H1 (cell line): ENCODE measurements around the gene TCHP. TPM values are rescaled to one million over a fixed set of nuclear protein-coding genes. Genes with fewer than 3 reads are reported as not detected.

ENCODE experiments used
- CTCF ChIA-PET: fragments of 300-600 bp; sonication (Branson Sonifier 250); formaldehyde crosslinking; loops from one replicate; lab custom pipeline; 2021; ENCODE audit not compliant: partially characterized antibody; lab: Charles Lee
- POLR2A ChIA-PET: fragments of 300-600 bp; sonication (Branson Sonifier 250); formaldehyde crosslinking; loops from one replicate; lab custom pipeline; 2021; ENCODE audit warnings: inconsistent platforms; ENCODE audit not compliant: partially characterized antibody; lab: Charles Lee
- DNase-seq, 2 experiments: peaks; one replicate each; pipeline versions ENCODE4 v3.0.0 to v3.0.0-alpha.2; 2010 to 2022; ENCODE audit warnings: low spot score in 2 of 2, low read depth in 1 of 2, mixed read lengths in 1 of 2
- FAIRE-seq: peaks from 2 replicates; lab custom pipeline; 2011; peaks lifted over from hg19 to GRCh38; lab: Jason Lieb, UNC
- H2AFZ ChIP-seq: 2 replicates; pipeline ENCODE4 v1.8.1; 2012; ENCODE audit warnings: low read length, inconsistent platforms
- H2AK5ac ChIP-seq: 2 replicates; pipeline ENCODE4 v1.6.1; 2013; ENCODE audit warnings: low read depth, low read length
- H2BK120ac ChIP-seq: replicated peaks from 2 replicates; pipeline ENCODE3; 2013; ENCODE audit warnings: low read depth, low read length, inconsistent platforms
- H2BK12ac ChIP-seq: 2 replicates; pipeline ENCODE4 v1.6.1; 2013; ENCODE audit warnings: low read depth, low read length
- H2BK15ac ChIP-seq: 2 replicates; pipeline ENCODE4 v1.6.1; 2013; ENCODE audit warnings: low read length
- H2BK20ac ChIP-seq: 2 replicates; pipeline ENCODE4 v1.6.1; 2013; ENCODE audit warnings: low read length
- H2BK5ac ChIP-seq: 2 replicates; pipeline ENCODE4 v1.6.1; 2013; ENCODE audit warnings: low read depth, low read length
- H3K14ac ChIP-seq: 2 replicates; pipeline ENCODE4 v1.6.1; 2013; ENCODE audit warnings: inconsistent platforms; ENCODE audit not compliant: insufficient read length
- H3K18ac ChIP-seq: 2 replicates; pipeline ENCODE4 v1.6.1; 2013; ENCODE audit warnings: low read length; ENCODE audit errors: extremely low read depth
- H3K23ac ChIP-seq: 2 replicates; pipeline ENCODE4 v1.6.1; 2013; ENCODE audit warnings: inconsistent platforms; ENCODE audit not compliant: insufficient read length
- H3K23me2 ChIP-seq: 2 replicates; pipeline ENCODE4 v1.6.1; 2013; ENCODE audit warnings: low read depth, low read length
- H3K27ac ChIP-seq: 2 replicates; pipeline ENCODE4 v1.6.1; 2011; ENCODE audit warnings: low read depth, low read length, inconsistent platforms
- H3K27me3 ChIP-seq, 4 experiments: replicated peaks in 1 of 4; 1 replicate in 1 of 4; 2 replicates in 3 of 4; pipeline versions ENCODE4 v1.6.1 to v1.8.1; 2011 to 2013; ENCODE audit warnings: low read length in 3 of 4, mild to moderate bottlenecking in 3 of 4, inconsistent platforms in 2 of 4, mixed read lengths in 2 of 4, moderate library complexity in 1 of 4; ENCODE audit not compliant: control insufficient read depth in 3 of 4, insufficient read depth in 3 of 4; ENCODE audit errors: extremely low read depth in 1 of 4
- H3K36me3 ChIP-seq, 4 experiments: 2 replicates each; pipeline versions ENCODE4 v1.6.1 to v1.8.1; 2011 to 2013; ENCODE audit warnings: mild to moderate bottlenecking in 4 of 4, low read length in 3 of 4, moderate library complexity in 2 of 4, control low read depth in 1 of 4, inconsistent platforms in 1 of 4; ENCODE audit not compliant: insufficient read depth in 4 of 4, control insufficient read depth in 2 of 4
- H3K4ac ChIP-seq: replicated peaks from 2 replicates; pipeline ENCODE3; 2013; ENCODE audit warnings: low read length, low read depth, mixed read lengths, inconsistent platforms; ENCODE audit not compliant: insufficient read length
- H3K4me1 ChIP-seq, 4 experiments: replicated peaks in 1 of 4; 1 replicate in 1 of 4; 2 replicates in 3 of 4; pipeline versions ENCODE4 v1.6.1 to v1.8.1; 2011 to 2013; ENCODE audit warnings: low read length in 3 of 4, inconsistent platforms in 2 of 4, mixed read lengths in 1 of 4; ENCODE audit not compliant: insufficient read depth in 4 of 4, control insufficient read depth in 3 of 4
- H3K4me2 ChIP-seq, 2 experiments: 2 replicates each; pipeline versions ENCODE4 v1.6.1 to v1.8.1; 2011 to 2013; ENCODE audit warnings: low read depth in 2 of 2, low read length in 2 of 2, control low read depth in 1 of 2, inconsistent platforms in 1 of 2, mild to moderate bottlenecking in 1 of 2; ENCODE audit not compliant: insufficient read depth in 1 of 2
- H3K4me3 ChIP-seq, 4 experiments: fragments of 200-600, 300-600 bp in 1 of 4; sonication (generic), shearing (Covaris generic), sonication (Bioruptor Twin) in 1 of 4; 2 replicates each; pipeline versions ENCODE4 v1.5.1 to v1.8.1; 2011 to 2016; ENCODE audit warnings: low read length in 4 of 4, low read depth in 3 of 4, control low read depth in 2 of 4, inconsistent platforms in 2 of 4, mild to moderate bottlenecking in 2 of 4, mixed read lengths in 1 of 4, moderate library complexity in 1 of 4; ENCODE audit not compliant: insufficient read depth in 2 of 4; ENCODE audit errors: extremely low read depth in 1 of 4
- H3K56ac ChIP-seq: replicated peaks from 2 replicates; pipeline ENCODE3; 2013; ENCODE audit warnings: low read depth, mild to moderate bottlenecking, mixed read lengths, low read length, inconsistent platforms; ENCODE audit not compliant: insufficient read length
- H3K79me1 ChIP-seq: 2 replicates; pipeline ENCODE4 v1.6.1; 2013; ENCODE audit warnings: low read depth, low read length, control low read depth
- H3K79me2 ChIP-seq, 2 experiments: 2 replicates each; pipeline versions ENCODE4 v1.6.1 to v1.8.1; 2012 to 2013; ENCODE audit warnings: low read length in 2 of 2, mild to moderate bottlenecking in 2 of 2, inconsistent platforms in 1 of 2; ENCODE audit not compliant: insufficient read depth in 2 of 2, control insufficient read depth in 1 of 2
- H3K9ac ChIP-seq, 4 experiments: replicated peaks in 1 of 4; 1 replicate in 1 of 4; 2 replicates in 3 of 4; pipeline versions ENCODE4 v1.6.1 to v1.8.1; 2011 to 2013; ENCODE audit warnings: low read depth in 3 of 4, low read length in 3 of 4, control low read depth in 2 of 4, mild to moderate bottlenecking in 2 of 4, moderate library complexity in 2 of 4, inconsistent platforms in 1 of 4; ENCODE audit errors: extremely low read depth in 1 of 4
- H3K9me3 ChIP-seq, 2 experiments: 2 replicates each; pipeline versions ENCODE4 v1.6.1 to v1.8.1; 2012 to 2013; ENCODE audit warnings: mild to moderate bottlenecking in 2 of 2, moderate library complexity in 2 of 2, control low read depth in 1 of 2, inconsistent platforms in 1 of 2, low read depth in 1 of 2, low read length in 1 of 2, mixed read lengths in 1 of 2; ENCODE audit not compliant: insufficient read depth in 2 of 2
- H4K20me1 ChIP-seq, 2 experiments: replicated peaks in 1 of 2; 2 replicates each; pipeline versions ENCODE3 to v1.8.1; 2011 to 2013; ENCODE audit warnings: inconsistent platforms in 2 of 2, low read length in 2 of 2, mild to moderate bottlenecking in 1 of 2; ENCODE audit not compliant: insufficient read depth in 2 of 2, control insufficient read depth in 1 of 2
- H4K5ac ChIP-seq: 2 replicates; pipeline ENCODE4 v1.6.1; 2013; ENCODE audit warnings: low read length, low read depth, mixed read lengths, inconsistent platforms; ENCODE audit not compliant: insufficient read length
- H4K8ac ChIP-seq: 2 replicates; pipeline ENCODE4 v1.8.0; 2013; ENCODE audit warnings: mild to moderate bottlenecking, moderate library complexity, low read length, inconsistent platforms; ENCODE audit not compliant: insufficient read depth; ENCODE audit errors: extremely low read depth
- H4K91ac ChIP-seq: replicated peaks from 2 replicates; pipeline ENCODE3; 2013; ENCODE audit warnings: low read length, mixed read lengths, inconsistent platforms; ENCODE audit not compliant: insufficient read length
- CBX8 ChIP-seq: fragments of 300-800, 300-1000 bp; sonication (generic); IDR thresholded peaks from 2 replicates; pipeline ENCODE4 v1.7.1; 2016; ENCODE audit warnings: low read depth, low read length, borderline replicate concordance
- KDM1A ChIP-seq: fragments of 200-600, 300-600 bp; sonication (generic); IDR thresholded peaks from 2 replicates; pipeline ENCODE4 v1.7.1; 2016; ENCODE audit warnings: mild to moderate bottlenecking, low read length, borderline replicate concordance
- KDM4A ChIP-seq: IDR thresholded peaks from one replicate; pipeline ENCODE4 v1.7.1; 2012; ENCODE audit warnings: low read depth, mild to moderate bottlenecking, moderate library complexity, low read length, inconsistent platforms; ENCODE audit not compliant: severe bottlenecking
- NRF1 ChIP-seq: IDR thresholded peaks from 2 replicates; pipeline ENCODE4 v1.6.1; 2011; ENCODE audit warnings: mild to moderate bottlenecking, low read depth, low read length, improper control_type of control experiment
- SIX5 ChIP-seq: IDR thresholded peaks from 2 replicates; pipeline ENCODE4 v1.6.1; 2011; ENCODE audit warnings: mild to moderate bottlenecking, low read depth, low read length
- SUZ12 ChIP-seq: fragments of 200-600 bp; sonication (generic); IDR thresholded peaks from 2 replicates; pipeline ENCODE4 v1.6.1; 2012; ENCODE audit warnings: mild to moderate bottlenecking, inconsistent platforms, low read length, moderate library complexity, mixed read lengths
- USF2 ChIP-seq: IDR thresholded peaks from 2 replicates; pipeline ENCODE4 v1.6.1; 2011; ENCODE audit warnings: low read length, improper control_type of control experiment
- YY1 ChIP-seq: IDR thresholded peaks from 2 replicates; pipeline ENCODE4 v1.6.1; 2011; ENCODE audit warnings: low read depth, mild to moderate bottlenecking, low read length
- WGBS, 2 experiments: shearing (Covaris generic) in 1 of 2; methylation state at CpG; one replicate each; pipeline versions ENCODE4 v1.1.6 to v1.1.7; 2013 to 2015; ENCODE audit warnings: low lambda C conversion rate in 2 of 2, mixed read lengths in 2 of 2, inconsistent platforms in 1 of 2, low coverage in 1 of 2, missing lambda C conversion rate in 1 of 2; ENCODE audit not compliant: insufficient replicate concordance in 2 of 2, insufficient coverage in 1 of 2, insufficient read length in 1 of 2; ENCODE audit errors: extremely low coverage in 1 of 2, missing lambda C conversion rate in 1 of 2; 5-methylcytosine and 5-hydroxymethylcytosine counted together
- polyA plus RNA-seq, 7 experiments: library from polyadenylated mRNA; depleted of rRNA in 3 of 7; stranded (reverse) in 5 of 7; unstranded in 2 of 7; fragments of >200 nt in 5 of 7; fragments of 200-250 nt in 2 of 7; gene quantifications; 1 replicate in 5 of 7; 2 replicates in 1 of 7; 4 replicates in 1 of 7; pipeline versions ENCODE4 v1.2.1 to v1.2.3, GENCODE V29; 2011 to 2013; ENCODE audit warnings: missing spikeins in 2 of 7, mixed read lengths in 2 of 7
- total RNA-seq: library from RNA; stranded (reverse); fragmentation: NEBNext Ultra II Directional; extraction: Animal tissue kit (Norgen Biotek cat#: 25700); gene quantifications from 2 replicates; pipeline ENCODE4 v1.2.1, GENCODE V29; 2021

Gene TCHP
- total and polyA plus RNA-seq, 2 of the 8 experiments (the other 6 are each of a cell fraction or from before 2014, with no cell fraction given): 2.8 to 4.5 TPM

GRCh38 chr12:109921982-109922381 is 21.9 kb downstream of the TCHP start:
- no peaks in the 10 kb centered on the region for H3K79me2 ChIP-seq
- no peaks in the 10 kb centered on the region for H4K20me1 ChIP-seq
- no peak overlapping the region for H2BK120ac ChIP-seq
- no peak overlapping the region for H3K4me3 ChIP-seq
- no peaks in the 10 kb centered on the region for H3K23me2 ChIP-seq
- no peak overlapping the region for H3K23ac ChIP-seq
- FAIRE-seq: no peak
- H3K14ac ChIP-seq: no peak overlapping the region
- WGBS, 2 experiments: 86% methylated on average over 4 of the region's 4 CpGs; no CpG with 5 or more reads in 1 of the 2 experiments
- no peak overlapping the region for H4K5ac ChIP-seq
- no peak overlapping the region for H3K18ac ChIP-seq
- H2BK20ac ChIP-seq: no peak overlapping the region
- no peak for TF ChIP-seq KDM4A
- TF ChIP-seq USF2: no peak
- TF ChIP-seq KDM1A: no peak
- no peak for TF ChIP-seq CBX8
- no peak for TF ChIP-seq YY1
- TF ChIP-seq SUZ12: no peak
- no peak for TF ChIP-seq NRF1
- TF ChIP-seq SIX5: no peak
- TF ChIP-seq, all 59 proteins: peak for 0
- no peak overlapping the region for H2AK5ac ChIP-seq
- no peaks in the 10 kb centered on the region for H3K36me3 ChIP-seq
- H2BK5ac ChIP-seq: no peak overlapping the region
- no peak overlapping the region for H2AFZ ChIP-seq
- ChIA-PET CTCF (interaction anchor here (1.0 to 3.8 kb wide), 7 partner anchors 9 to 116 kb away, joined by 3 to 23 read pairs (median 4); no protein-coding TSS in a partner anchor), POLR2A (no interaction called here)
- H3K79me1 ChIP-seq: no peaks in the 10 kb centered on the region
- no peak overlapping the region for H2BK15ac ChIP-seq
- H3K56ac ChIP-seq: no peak overlapping the region
- H4K8ac ChIP-seq: no peak overlapping the region
- H4K91ac ChIP-seq: no peak overlapping the region
- no peaks in the 10 kb centered on the region for H3K27me3 ChIP-seq
- no peak overlapping the region for H3K9ac ChIP-seq
- no peak overlapping the region for H3K27ac ChIP-seq
- peaks cover 0 to 3% of the 10 kb centered on the region in 2 experiments; a peak in 1 of 4 replicates for H3K9me3 ChIP-seq
- no peak overlapping the region for H3K4ac ChIP-seq
- no peak overlapping the region for H2BK12ac ChIP-seq
- H3K4me2 ChIP-seq: no peak overlapping the region
- DNase-seq: no peak
- H3K4me1 ChIP-seq: peaks cover 0 to 3% (median 0%) of the 10 kb centered on the region in 4 experiments; a peak in 1 of 7 replicates
